ENCODE data around the gene SLC22A1.
A peak's percentile ranks its signal among the peaks of the same experiment; 100 is the strongest.
"Not testable (repeated sequence)": the region's sequence is repeated elsewhere in the genome, so short reads cannot be mapped to it uniquely, and the experiment has no call there.

Gene SLC22A1

DNA sequence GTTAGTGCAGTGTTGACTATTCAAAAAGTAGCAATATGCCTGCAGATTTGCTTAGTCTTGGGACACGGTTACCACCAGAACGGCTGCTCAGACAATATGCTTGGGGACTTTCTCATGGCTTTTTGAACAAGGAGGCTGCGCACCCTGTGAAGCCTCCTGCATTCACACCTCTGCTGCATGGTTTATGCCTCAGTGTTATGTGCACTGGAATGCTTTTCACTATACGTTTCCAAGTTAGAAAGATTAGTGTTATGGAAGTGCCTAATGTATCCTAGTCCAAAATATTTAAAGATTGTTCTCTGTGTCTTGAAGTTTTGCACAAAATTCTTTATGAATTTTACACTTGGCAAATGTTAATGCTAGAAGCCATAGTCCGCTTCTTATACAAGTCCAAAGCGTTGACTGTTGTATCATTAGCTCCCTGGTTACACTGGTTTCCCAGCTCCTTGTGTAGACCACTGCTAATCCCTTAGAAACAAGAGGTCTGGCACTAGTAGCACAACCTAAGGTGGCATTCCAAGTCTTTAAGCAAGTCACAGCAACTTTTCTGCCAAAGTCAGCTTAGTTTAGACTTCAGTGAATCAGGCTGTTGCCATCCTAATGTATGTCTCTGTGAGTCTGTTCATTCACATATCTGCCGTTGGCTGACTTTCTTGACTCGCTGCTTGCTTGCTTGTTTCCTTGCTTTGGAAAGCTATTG is 26.3 kb upstream of the SLC22A1 start:
- DNase-seq = no peak

DNA sequence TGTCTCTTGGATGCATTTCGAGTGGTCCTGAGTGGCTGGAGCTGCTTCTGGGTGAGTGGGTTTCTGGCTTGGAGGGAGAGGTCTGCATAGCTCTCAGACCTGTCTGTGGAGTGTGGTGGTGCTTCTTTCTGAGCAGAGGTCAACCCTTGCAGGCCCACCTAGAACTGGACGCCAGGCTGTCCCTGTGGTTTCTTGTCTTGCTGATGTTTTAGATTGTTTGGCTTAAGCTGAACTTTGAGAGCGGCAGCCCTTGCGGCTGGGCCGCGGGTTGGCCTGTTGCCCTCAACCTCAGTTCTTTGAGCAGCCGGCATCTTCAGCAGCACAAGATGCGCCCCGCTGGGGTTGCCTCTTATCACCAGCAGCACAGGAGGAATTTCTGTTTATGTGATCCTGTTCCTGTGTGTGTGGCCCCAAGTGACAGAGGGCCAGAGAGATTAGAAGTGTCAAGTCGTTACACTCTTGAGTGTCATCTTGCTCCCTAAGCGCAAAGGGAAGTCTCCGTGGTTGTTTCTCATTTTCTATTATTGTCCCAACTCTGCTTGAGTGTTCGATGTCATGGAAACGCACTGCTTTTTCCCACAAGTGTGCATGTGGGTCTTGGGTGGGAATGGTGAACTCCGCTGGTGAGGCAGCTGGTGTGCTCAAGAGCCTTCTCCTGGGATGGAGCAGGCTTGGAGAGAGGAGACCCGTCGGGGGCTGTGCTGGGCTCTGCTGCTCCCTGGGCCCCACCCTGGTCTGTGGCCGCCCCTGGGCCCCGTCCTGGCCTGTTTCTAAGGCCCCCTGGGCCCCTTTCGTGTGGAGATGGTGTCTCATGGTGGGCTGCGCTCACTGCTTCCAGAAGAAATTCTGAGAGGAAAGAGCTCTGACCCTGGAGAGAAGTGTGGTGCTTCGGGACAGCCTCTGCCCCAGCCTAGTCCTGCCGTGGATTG is 20.1 kb upstream of the SLC22A1 start:
- no peak for DNase-seq

DNA sequence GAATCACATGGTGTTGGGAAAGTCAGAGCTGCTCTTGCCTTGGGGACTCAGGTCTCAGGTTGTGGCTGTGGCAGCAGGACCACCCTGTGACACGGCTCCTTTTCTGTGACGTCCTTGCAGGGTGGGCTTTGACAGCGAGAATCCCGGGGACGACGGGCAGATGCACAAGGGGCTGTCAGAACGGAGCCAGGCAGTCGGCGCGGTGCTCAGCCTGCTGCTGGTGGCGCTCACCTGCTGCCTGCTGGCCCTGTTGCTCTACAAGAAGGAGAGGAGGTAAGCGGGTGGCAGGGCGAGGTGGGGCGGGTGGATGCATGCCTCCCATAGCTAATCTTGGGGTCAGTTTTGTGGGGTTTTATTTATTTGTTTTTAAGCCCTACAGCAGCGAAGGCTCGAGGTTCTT is 19.2 kb upstream of the SLC22A1 start:
- DNase-seq = no peak

DNA sequence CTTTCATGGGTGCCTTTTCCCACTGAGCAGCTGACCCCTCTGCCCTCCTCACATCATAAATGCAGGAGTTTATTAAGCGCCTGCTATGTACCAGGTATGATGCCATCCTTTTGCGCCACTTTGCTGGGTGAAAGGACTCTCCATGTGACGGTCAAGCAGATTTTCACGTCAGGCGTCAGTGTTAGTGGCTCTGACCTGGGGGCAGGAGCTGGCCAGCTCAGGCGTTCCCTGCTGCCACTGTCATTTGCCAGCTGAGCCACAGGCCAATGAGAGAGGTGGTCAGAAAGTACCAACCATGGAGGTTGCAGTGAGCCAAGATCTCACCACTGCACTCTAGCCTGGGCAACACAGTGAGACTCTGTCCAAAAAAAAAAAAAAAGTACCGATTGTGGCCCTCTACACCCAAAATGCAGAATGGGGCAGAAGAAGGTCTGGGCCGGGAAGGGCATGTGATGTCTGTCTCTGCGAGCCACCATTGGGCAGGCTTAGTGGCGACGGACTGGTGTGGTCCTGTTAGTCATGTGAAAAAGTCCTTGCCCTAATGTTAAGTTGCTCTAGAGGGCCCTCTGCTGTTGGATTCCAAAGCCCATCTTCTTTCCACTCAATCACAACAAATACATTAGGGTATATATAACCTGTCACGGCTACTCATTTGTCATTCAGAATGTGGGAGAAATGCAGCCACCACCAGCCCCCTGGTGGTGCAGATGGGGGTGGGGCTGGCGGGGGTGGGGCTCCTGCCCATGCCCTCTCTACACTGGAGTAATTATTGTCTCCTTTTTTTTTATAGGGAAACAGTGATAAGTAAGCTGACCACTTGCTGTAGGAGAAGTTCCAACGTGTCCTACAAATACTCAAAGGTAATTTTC is 18.4 kb upstream of the SLC22A1 start:
- DNase-seq = peak in 1 of 2 experiments; percentile 21

DNA sequence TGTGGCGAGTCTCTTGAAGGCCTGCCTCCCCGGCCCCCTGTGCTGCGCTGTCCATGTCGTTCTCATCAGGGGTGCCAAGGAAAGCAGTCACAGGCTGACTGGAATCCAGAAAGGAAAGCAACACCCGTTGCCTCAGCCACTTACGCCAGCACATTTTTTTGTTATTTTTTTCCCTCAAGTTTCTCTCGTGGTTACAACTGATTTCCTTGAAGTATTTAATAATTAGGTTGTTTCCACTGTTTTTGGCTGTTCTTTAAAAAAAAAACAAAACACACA is 17.9 kb upstream of the SLC22A1 start:
- no peak for DNase-seq

DNA sequence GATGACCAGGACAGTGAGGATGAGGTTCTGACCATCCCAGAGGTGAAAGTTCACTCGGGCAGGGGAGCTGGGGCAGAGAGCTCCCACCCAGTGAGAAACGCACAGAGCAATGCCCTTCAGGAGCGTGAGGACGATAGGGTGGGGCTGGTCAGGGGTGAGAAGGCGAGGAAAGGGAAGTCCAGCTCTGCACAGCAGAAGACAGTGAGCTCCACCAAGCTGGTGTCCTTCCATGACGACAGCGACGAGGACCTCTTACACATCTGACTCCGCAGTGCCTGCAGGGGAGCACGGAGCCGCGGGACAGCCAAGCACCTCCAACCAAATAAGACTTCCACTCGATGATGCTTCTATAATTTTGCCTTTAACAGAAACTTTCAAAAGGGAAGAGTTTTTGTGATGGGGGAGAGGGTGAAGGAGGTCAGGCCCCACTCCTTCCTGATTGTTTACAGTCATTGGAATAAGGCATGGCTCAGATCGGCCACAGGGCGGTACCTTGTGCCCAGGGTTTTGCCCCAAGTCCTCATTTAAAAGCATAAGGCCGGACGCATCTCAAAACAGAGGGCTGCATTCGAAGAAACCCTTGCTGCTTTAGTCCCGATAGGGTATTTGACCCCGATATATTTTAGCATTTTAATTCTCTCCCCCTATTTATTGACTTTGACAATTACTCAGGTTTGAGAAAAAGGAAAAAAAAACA is 16.6 kb upstream of the SLC22A1 start:
- DNase-seq = no peak

DNA sequence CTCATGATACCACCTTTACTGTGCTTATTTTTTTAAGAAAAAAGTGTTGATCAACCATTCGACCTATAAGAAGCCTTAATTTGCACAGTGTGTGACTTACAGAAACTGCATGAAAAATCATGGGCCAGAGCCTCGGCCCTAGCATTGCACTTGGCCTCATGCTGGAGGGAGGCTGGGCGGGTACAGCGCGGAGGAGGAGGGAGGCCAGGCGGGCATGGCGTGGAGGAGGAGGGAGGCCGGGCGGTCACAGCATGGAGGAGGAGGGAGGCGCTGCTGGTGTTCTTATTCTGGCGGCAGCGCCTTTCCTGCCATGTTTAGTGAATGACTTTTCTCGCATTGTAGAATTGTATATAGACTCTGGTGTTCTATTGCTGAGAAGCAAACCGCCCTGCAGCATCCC is 15.6 kb upstream of the SLC22A1 start:
- DNase-seq = no peak

DNA sequence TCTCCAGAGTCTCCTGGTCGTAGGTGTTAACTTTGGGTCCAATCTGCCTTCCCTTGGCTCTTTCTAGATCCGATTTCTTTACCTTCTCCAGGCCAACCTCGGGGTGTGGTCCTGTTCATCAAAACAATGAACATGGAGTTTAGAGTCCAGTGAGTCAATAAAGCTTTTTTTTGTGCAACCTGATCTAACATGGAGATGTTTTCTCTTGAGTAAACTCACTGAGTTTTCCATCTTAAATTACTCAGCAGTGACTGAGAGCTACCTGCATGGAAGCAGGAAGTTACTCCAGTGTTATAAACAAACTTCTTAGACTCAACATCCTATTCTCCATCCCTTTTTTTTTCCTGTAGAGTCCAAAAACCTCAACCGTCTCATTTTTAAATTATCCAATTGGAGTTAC is 14.9 kb upstream of the SLC22A1 start:
- DNase-seq = no peak

DNA sequence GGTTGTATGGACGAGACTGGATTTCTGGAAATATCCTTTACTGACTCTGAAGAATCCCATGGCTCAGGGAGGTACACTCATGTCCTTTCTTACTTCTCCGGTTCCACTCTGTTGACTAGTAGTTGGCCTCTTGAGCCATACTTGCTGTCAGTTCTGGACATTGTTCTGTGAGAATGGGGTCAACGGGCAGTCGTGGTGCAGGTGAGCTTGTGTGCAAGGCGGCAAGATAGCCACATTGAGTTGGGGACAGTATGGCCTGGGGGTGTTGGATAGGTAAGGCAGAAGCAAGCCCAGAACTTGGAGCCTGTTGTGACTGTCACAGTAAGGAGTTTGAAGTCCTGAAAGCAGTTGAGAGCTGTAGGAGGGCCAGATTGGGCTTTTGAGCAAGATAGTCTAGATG is 13.5 kb upstream of the SLC22A1 start:
- no peak for DNase-seq

DNA sequence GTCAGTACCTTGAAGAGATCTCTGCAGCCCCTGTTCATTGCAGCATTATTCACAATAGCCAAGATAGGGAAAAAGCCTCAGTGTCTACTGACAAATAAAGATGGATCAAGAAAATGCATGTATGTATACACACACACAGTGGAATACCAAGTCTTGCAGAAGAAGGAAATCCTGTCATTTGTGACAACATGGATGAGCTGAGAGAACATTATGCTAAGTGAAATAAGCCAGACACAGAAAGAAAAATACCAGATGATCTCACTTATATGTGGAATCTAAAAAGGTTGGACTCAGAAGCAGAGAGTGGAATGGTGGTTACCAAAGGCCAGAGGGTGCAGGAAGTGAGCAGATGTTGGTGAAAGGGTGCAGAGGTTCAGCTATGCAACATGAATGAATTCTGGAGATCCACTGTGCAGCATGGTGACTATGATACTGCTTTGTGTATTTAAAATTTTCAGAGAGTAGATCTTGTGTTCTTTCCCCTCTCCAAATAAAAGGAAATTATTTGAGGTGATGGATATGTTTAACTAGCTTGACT is 11.0 kb upstream of the SLC22A1 start:
- no peak for DNase-seq

DNA sequence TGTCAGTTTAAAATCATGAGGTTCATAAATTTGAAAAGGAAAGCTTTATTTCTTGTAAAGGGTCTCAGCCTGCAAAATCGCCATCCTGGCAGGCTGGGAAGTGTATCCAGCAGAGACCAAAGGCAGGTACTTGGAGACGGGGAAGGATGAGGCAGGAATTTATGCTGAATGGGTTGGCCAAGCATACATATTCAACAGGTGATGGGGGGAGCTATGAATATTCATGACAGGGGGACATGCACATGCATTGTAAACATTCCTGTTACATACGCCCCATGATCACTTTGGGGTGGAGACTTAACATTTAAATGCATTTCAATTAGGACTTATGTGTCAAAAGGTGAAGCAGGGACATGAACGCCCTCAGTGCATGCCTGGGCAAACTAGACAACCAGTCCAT is 9.8 kb upstream of the SLC22A1 start:
- no peak for DNase-seq

DNA sequence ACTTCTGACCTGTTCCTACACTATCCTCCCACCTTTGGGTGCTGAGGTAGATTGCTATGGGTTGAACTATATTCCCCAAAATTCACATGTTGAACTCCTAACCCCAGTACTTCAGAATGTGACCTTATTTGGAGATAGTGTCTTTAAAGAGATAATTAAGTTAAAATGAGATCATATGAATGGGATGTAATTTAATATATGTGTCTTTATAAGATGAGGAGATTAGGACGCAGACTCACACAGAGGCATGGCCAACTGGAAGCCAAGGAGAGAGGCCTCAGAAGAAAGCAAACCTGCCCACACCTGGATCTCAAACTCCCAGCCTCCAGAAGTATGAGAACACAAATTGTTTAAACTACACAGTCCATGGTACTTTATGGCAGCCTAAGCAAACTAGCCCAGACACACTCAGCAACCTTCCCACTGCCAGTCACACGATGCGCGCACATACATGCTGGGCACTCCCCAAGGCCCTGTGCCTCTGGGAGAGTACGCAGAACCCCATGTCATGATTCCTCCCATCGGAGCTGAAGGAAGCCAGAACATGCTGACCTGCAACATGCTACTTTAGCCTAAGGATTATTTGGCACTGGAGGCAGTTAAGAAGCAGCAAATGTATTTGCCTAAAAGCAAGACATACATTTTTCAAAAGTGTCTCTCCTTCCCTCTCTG is 8.9 kb upstream of the SLC22A1 start:
- no peak for DNase-seq

DNA sequence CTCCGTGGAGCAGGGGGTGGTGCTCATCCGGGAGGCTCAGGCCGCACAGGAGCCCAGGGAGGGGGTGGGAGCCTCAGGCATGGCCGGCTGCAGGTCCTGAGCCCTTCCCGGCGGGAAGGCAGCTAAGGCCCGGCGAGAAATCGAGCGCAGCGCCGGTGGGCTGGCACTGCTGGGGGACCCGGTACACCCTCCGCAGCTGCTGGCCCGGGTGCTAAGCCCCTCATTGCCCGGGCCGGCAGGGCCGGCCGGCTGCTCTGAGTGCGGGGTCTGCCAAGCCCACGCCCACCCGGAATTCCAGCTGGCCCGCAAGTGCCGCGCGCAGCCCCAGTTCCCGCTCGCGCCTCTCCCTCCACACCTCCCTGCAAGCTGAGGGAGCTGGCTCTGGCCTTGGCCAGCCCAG is 7.1 kb upstream of the SLC22A1 start:
- DNase-seq = not testable (repeated sequence)

DNA sequence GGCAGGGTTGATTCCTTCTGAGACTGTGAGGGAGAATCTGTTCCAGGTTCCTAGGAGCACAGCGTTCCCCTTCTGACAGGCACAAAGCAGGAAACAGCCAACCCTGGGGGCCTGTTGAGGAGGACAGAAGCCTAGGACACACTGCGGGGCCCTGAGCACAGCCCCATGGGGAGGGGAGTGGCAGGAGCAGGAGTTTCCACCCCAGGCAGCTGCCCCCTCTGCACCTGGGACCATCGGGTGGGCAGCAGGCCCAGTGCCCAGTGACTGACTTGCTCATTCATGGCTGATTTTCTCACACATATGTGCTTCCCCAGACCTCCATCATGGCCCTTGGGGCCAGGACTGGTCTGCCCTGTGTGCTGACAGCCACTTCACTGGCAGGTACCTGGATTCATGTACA is 6.2 kb upstream of the SLC22A1 start:
- DNase-seq = no peak

DNA sequence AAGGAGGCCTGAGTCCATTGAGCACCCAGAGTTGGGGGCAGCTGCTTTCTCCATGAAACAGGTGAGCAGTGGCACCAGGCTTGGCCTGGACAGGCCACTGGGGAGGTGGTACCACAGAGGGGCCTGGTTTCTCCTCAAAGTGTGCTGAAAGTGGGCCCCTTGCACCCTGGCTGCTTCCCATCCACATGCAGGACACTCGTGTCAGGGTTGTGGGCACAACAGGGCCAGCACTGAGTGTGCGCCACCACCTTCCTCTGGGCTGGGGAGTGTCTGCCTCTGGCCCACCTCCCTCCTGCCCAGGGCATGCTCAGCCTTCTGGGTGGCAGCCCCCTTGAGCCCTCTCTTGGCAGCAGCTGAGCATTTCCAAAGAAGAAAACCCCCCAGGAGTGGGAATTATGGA is 5.2 kb upstream of the SLC22A1 start:
- no peak for DNase-seq

DNA sequence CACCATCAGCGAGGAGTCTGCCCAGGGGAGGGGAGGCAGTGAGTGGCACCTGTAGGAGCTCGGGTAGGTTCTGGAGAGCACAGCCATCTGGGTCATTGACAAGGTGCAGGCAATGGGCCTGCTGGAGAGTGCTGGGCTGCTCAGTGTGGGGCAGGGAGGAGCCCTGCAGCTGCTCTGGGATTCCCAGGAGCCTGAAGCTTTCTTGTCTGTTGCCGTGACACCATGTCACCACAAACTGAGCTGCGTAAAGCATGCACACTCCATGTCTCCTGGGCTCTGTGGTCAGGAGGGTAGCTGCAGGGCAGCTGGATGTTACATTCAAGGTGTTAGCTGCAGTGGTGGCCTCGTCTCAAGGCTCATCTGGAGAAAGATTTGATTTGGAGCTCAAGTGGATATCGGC is 4.5 kb upstream of the SLC22A1 start:
- no peak for DNase-seq

DNA sequence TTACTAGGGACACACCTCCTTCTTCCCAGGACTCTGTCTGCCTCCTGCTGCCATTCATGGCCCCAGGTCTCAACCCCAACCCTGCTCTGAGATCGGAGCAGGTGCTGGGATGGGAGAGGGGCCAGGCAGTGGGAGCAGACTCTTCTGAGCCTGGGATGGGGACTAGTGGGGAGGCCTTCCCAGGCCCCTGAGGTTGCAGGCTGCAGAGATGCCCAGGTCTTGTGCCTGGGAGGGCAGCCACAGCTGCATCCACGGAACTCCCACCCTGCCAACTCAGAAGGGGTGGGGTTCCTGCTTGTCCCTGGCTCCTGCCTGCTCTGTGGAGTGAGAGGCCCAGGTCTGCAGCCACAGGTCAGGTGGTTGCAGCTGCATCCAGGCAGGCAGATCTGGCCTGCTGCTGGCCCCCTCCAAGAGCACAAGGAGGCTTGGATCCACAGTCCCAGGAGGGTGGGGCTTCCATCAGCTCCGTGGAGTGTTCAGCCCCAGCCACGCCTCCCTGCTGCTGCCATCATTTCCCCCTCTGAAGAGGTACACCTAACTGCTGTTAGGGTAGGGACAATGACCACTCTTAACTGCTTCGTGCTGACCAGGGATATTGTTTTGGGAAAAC is 2.9 kb upstream of the SLC22A1 start:
- DNase-seq = no peak

DNA sequence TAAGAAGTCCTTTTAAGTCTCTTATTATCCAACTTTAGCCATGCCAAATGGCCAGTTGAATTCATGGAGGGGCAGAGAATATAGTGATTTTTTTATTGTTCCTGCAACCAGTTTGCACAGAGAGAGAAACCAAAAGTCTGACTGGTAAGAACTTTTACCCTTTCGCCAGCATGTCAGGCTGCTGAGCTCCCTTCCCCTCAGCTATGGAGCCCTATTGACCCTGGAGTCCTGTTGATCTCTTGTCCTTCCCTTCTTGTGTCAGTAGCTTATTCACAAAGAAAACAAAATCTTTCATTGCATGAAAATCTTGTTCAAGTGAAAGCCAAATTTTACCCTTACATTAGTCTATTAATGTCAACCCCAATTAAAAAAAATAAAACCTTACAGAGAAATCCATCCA is 1.5 kb upstream of the SLC22A1 start:
- DNase-seq = no peak

DNA sequence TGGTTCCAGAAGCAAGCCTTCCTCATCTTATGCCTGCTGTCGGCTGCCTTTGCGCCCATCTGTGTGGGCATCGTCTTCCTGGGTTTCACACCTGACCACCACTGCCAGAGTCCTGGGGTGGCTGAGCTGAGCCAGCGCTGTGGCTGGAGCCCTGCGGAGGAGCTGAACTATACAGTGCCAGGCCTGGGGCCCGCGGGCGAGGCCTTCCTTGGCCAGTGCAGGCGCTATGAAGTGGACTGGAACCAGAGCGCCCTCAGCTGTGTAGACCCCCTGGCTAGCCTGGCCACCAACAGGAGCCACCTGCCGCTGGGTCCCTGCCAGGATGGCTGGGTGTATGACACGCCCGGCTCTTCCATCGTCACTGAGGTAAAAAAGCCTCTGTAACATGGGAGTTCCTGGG is 366 bp downstream of the SLC22A1 start:
- DNase-seq = no peak

DNA sequence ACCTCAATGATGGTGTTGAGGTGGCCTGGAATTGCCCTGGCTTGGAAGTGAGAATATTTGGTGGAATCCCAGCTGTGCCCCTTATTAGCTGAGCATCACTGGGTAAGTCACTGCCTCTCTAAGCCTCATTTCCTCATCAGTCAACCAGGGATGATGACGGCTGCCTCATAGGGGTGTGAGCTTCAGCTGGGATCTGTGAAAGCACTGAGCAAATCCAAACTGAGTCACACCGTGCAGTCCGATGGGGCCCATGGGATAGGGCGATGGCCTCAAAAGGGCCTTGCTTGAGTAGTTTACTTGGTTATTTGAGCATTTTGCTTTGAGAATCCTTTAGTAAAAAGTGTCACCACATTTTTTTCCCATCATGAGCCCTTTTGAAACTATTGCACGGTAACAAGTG is 1.1 kb downstream of the SLC22A1 start:
- no peak for DNase-seq

DNA sequence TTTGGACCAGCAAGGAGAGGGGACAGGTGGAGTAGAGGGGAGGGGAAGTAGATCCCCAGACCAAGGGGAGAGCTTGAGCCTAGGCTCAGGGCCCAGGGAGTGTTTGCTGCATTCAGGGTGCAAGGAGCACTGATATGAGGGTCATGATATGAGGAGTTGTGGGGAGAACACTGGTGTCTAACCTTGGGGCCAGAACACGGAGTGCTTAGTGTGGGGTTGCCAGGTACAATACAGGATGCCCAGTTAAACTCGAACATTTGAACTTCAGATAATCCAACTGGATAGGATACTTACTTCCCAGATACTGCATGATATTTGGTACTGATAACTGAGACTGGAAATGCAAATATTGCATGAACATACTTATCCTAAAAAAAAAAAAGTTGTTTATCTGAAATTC is 2.4 kb downstream of the SLC22A1 start:
- DNase-seq = no peak

DNA sequence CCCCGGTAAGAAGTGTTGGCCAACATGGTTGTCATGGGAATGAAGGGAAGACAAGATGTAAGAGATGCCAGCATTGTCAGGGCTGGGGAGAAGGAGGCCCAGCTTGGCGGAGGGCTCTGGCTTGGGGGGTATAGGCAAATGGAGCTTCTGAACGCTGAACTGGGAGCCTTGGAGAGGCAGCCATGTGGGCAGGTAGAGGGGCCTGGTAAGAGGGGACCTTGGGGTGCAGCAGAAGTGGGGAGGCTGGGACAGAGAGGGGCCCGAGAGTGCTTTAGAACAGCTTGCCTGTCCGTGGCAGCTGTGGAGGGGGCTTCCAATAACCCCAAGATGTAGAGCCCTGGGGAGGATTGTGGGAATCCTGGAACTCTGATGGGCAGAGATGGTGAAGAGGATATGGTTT is 3.0 kb downstream of the SLC22A1 start:
- no peak for DNase-seq
